Upper lobe of left lung (tissue), 6 donors: ENCODE results near the gene TRIM9. TPM values are rescaled to one million over a fixed set of nuclear protein-coding genes. Genes with fewer than 3 reads are reported as not detected.

Source experiments
- ATAC-seq, 2 donors: fragments of 200-7000 bp; cut with Tn5 transposase; one replicate each; pipeline ENCODE4 v1.9.1; 2022; ENCODE audit warnings: mild to moderate bottlenecking in 2 of 2, moderate library complexity in 2 of 2; ENCODE audit not compliant: low FRiP score in 2 of 2
- DNase-seq, 2 donors: peaks; one replicate each; pipeline ENCODE4 v3.0.0-alpha.2; 2019 to 2020
- H3K27ac ChIP-seq, 4 donors: fragments of 200-600 bp; sonication (generic); one replicate each; pipeline ENCODE4 v1.5.1; 2016 to 2019
- H3K27me3 ChIP-seq, 4 donors: fragments of 200-600 bp; sonication (generic); one replicate each; pipeline ENCODE4 v1.5.1; 2017 to 2019
- H3K36me3 ChIP-seq, 4 donors: fragments of 200-600 bp; sonication (generic); one replicate each; pipeline ENCODE4 v1.5.1; 2016 to 2019
- H3K4me1 ChIP-seq, 4 donors: fragments of 200-600 bp; sonication (generic); one replicate each; pipeline ENCODE4 v1.5.1; 2018 to 2019
- H3K4me3 ChIP-seq, 4 donors: fragments of 200-600 bp; sonication (generic); one replicate each; pipeline ENCODE4 v1.5.1; 2017 to 2019; ENCODE audit warnings: mild to moderate bottlenecking in 2 of 4, moderate library complexity in 1 of 4
- H3K9me3 ChIP-seq, 4 donors: fragments of 200-600 bp; sonication (generic); one replicate each; pipeline ENCODE4 v1.5.1; 2018 to 2019
- EP300 ChIP-seq, 4 donors: sonication (generic); formaldehyde crosslinking; IDR thresholded peaks; one replicate each; pipeline ENCODE4 v1.5.1; 2017; ENCODE audit warnings: antibody characterized with exemption in 4 of 4, control low read depth in 2 of 4
- POLR2A ChIP-seq, 4 donors: fragments of 450-650 bp; IDR thresholded peaks; one replicate each; pipeline ENCODE4 v1.5.1; 2016 to 2017; ENCODE audit warnings: antibody characterized with exemption in 4 of 4, mild to moderate bottlenecking in 2 of 4
- POLR2AphosphoS5 ChIP-seq, 2 donors: sonication (generic); formaldehyde crosslinking; IDR thresholded peaks; one replicate each; pipeline ENCODE4 v1.5.1; 2017; ENCODE audit warnings: antibody characterized with exemption in 2 of 2
- WGBS, 2 donors: methylation state at CpG; one replicate each; pipeline ENCODE4 v1.1.5; 2017 to 2018; 5-methylcytosine and 5-hydroxymethylcytosine counted together
- total RNA-seq, 6 donors: library from RNA; depleted of rRNA in 4 of 6; stranded (reverse); fragments of >200 nt in 4 of 6; gene quantifications; one replicate each; pipeline versions ENCODE4 v1.1.0 to v1.2.1, GENCODE V29; 2016 to 2021
- TF ChIP-seq, protein P1 (sequence below), 6 experiments: fragments of 450-650 bp in 4 of 6; fragments of 200-600 bp in 2 of 6; sonication (generic) in 2 of 6; IDR thresholded peaks; one replicate each; pipeline ENCODE4 v1.5.1; 2016 to 2019; ENCODE audit warnings: antibody characterized with exemption in 6 of 6
- donor health status: DM: no; HTN: no; CAD: no; lungs with moderate emphysema.
- donor health status: DM: no; HTN: yes; CAD: no; lungs with severe emphysema.

The TRIM9 gene
- total RNA-seq, 6 donors from 2014 or later = 0.30 to 3.1 (median 0.78) TPM

DNA sequence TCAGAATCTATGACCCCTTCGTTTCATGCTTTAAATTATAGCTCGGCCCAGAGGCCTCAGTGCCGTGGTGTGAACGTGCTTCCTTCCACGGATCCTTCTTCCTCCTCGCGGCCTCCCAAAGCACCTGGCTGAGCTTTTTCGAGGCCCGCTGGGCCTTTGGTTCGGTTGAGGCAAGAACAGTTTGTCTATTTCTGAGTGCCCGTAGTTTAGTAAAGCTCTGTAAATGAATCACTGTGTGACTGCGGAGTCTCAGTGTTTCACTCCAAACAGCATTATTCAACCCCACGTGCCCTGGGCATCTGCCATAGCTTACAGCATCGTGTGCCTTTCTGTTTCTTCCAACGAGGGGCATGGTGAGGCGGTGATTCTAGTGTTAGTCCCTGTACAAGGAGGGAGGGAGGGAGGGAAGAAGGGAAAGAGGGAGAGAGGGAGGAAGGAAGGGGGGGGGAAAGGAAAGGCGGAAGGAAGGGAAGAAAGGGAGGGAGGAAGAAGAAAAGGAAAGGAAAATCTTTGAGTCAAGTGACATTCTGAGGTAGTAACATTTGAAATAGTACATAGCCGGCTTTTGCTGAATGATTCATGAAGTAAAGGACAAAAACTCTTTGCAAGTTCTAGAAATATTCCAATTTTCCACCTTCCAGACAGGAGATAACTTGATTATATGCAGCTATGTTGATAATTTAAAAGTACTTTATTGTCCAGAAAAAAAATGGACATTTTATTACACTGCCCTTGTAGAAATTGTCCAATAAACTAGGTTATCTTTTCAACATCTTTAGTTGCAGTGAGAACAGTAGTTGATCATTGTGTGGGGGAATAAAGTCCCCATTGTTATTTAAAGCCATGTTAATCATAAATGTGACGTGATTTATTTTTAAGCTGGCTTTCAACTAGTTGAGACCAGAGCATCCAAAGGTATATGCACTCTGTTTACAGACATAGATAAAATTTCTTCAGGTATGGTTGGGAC lies 1.2 kb upstream of the TRIM9 start:
- TF ChIP-seq POLR2A (IDR thresholded peaks at IDR 0.05) = no peak
- TF ChIP-seq POLR2AphosphoS5 (IDR thresholded peaks at IDR 0.05) = no peak
- TF ChIP-seq, protein P1, sequence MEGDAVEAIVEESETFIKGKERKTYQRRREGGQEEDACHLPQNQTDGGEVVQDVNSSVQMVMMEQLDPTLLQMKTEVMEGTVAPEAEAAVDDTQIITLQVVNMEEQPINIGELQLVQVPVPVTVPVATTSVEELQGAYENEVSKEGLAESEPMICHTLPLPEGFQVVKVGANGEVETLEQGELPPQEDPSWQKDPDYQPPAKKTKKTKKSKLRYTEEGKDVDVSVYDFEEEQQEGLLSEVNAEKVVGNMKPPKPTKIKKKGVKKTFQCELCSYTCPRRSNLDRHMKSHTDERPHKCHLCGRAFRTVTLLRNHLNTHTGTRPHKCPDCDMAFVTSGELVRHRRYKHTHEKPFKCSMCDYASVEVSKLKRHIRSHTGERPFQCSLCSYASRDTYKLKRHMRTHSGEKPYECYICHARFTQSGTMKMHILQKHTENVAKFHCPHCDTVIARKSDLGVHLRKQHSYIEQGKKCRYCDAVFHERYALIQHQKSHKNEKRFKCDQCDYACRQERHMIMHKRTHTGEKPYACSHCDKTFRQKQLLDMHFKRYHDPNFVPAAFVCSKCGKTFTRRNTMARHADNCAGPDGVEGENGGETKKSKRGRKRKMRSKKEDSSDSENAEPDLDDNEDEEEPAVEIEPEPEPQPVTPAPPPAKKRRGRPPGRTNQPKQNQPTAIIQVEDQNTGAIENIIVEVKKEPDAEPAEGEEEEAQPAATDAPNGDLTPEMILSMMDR (IDR thresholded peaks at IDR 0.05) = no peak
- TF ChIP-seq EP300 (IDR thresholded peaks at IDR 0.05) = no peak
- WGBS, 2 donors = 23 to 25% methylated on average over 19 of the region's 19 CpGs
- Histone ChIP-seq H3K4me3 (peak overlapping the region in 3 of 4 donors; percentile 60 to 83 (median 61)), H3K9me3 (no peaks in the 10 kb centered on the region), H3K36me3 (no peaks in the 10 kb centered on the region), H3K27me3 (peaks cover 0 to 17% (median 9%) of the 10 kb centered on the region in 4 donors), H3K4me1 (peaks cover 26 to 30% (median 27%) of the 10 kb centered on the region in 4 donors), H3K27ac (peak overlapping the region in 3 of 4 donors; percentile 18 to 57 (median 37))
- DNase-seq (peak in 1 of 2 donors; percentile 21), ATAC-seq (peak; percentile 4 to 41)

DNA sequence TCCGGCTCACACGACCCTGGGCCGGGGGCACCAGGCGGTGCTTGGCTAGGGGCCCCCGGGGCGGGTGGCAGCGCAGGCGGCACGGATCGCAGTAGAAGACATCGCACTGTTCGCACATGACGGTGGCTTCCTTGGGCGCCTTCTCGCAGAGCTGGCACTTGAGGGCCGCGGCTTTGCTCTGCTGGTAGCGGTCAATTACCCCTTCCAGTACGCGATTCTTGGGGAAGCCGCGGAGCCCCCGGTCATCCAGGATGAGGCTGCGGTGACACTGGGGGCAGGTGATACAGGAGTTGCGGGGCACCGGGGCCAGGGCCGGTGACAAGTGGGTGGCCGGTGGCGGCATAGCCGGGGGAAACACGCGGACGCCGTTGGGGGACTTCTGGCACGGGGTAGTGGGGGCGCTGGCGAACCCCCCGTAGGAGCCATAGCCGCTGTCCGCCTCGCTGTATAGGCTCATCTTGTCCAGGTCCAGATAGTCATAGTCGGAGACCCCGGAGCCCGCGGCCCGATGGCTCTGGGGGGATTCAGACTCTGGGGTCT lies 553 bp downstream of the TRIM9 start:
- TF ChIP-seq POLR2A (IDR thresholded peaks at IDR 0.05) (no peak), EP300 (IDR thresholded peaks at IDR 0.05) (no peak), POLR2AphosphoS5 (IDR thresholded peaks at IDR 0.05) (no peak)
- TF ChIP-seq, protein P1 (IDR thresholded peaks at IDR 0.05) = no peak
- no peak overlapping the region for H3K27ac ChIP-seq
- 4% methylated on average over 35 of the region's 46 CpGs; no CpG with 5 or more reads in 1 of the 2 donors for WGBS, 2 donors
- peaks cover 0 to 17% (median 9%) of the 10 kb centered on the region in 4 donors for H3K27me3 ChIP-seq
- H3K36me3 ChIP-seq = no peaks in the 10 kb centered on the region
- peak; percentile 22 to 83 for DNase-seq
- peak overlapping the region in 3 of 4 donors; percentile 60 to 83 (median 61) for H3K4me3 ChIP-seq
- no peaks in the 10 kb centered on the region for H3K9me3 ChIP-seq
- H3K4me1 ChIP-seq = peaks cover 26 to 30% (median 27%) of the 10 kb centered on the region in 4 donors
- ATAC-seq = peak in 1 of 2 donors; percentile 13

DNA sequence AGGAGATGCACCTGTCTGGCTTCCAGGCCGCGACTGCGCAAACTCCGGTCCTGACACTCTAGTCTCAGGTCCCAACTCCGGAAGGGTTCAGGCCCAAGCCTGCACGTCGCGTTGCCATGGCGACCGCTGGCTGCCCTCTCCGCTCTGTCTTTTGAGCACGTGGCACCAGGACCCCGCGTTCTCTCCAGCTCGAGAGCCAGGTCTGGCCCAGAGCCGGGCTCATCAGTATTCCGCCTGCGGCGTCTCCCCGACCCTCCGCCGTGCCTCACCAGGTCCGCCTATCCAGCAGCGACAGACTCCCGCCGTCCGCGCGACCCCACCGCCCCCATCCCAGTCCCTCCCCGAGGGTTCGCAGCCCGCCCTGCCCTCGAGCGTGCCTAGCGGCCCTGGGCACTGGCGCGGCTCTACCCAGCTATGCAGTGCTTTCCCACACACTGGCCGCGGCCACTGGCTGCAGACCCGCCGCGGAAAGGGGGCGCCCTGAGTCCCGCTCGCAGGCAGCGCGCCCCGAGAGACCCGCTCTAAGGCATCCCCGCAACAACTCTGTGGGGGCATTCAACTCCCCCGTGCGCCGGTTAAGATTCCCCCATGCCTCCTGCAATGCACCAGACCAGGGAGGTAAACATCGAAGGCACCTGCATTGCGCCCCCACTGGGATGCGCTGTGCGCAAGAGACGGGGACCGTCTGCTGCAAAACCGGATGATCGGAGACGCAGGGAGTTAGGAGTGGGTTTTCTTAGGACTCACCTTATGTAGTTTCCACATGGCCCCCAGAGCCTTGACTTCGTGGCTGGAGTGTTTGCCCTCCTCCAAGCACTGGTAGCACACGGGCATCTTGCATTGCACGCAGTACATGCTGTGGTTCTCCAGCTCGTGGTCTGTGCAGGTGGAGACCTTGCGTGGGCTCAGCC lies 1.3 kb downstream of the TRIM9 start:
- DNase-seq = peak; percentile 21 to 80

DNA sequence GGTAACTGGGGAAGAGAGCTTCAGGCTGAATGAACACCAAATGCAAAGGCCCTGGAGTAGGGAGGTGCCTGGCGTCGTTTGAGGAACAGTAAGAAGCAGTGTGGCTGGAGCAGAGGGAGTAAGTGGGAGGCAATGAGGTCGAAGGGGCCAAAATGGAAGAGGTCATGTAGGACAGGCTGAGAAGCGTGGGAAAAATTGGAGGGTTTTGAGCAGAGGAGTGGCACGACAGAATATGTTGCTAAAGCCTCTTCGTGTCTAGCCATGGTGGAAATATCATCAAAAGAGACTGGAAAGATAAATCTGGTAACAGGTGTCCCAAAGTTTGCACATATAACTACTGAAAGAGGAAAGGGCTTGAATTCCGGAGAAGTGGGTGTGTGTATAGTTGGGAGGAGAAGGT lies 1.9 kb downstream of the TRIM9 start:
- Histone ChIP-seq H3K27ac (no peak overlapping the region), H3K4me1 (peaks cover 26 to 30% (median 27%) of the 10 kb centered on the region in 4 donors), H3K27me3 (peaks cover 0 to 17% (median 9%) of the 10 kb centered on the region in 4 donors), H3K36me3 (no peaks in the 10 kb centered on the region), H3K4me3 (peak overlapping the region in 1 of 4 donors; percentile 60), H3K9me3 (no peaks in the 10 kb centered on the region)
- 78 to 79% methylated on average over 7 of the region's 7 CpGs for WGBS, 2 donors
- ATAC-seq = no peak
- DNase-seq = no peak
- TF ChIP-seq, protein P1 (IDR thresholded peaks at IDR 0.05) = no peak
- TF ChIP-seq POLR2A (IDR thresholded peaks at IDR 0.05) (no peak), EP300 (IDR thresholded peaks at IDR 0.05) (no peak), POLR2AphosphoS5 (IDR thresholded peaks at IDR 0.05) (no peak)

More for the DNA sequence above, 1.3 kb downstream of the TRIM9 start:
- Histone ChIP-seq H3K4me3 (peak overlapping the region in 3 of 4 donors; percentile 60 to 83 (median 61)), H3K27ac (no peak overlapping the region), H3K36me3 (no peaks in the 10 kb centered on the region), H3K9me3 (no peaks in the 10 kb centered on the region), H3K27me3 (peaks cover 0 to 17% (median 9%) of the 10 kb centered on the region in 4 donors), H3K4me1 (peaks cover 26 to 30% (median 27%) of the 10 kb centered on the region in 4 donors)
- TF ChIP-seq POLR2A (IDR thresholded peaks at IDR 0.05) (no peak), POLR2AphosphoS5 (IDR thresholded peaks at IDR 0.05) (no peak)
- 17 to 21% methylated on average over 21 to 52 of the region's 68 CpGs for WGBS, 2 donors
- ATAC-seq = peak in 1 of 2 donors; percentile 2
